CD4-positive, alpha-beta T cell treated with Interleukin-1 beta for 1 hour (primary cell): ENCODE results near the gene CRYZ.
"Not testable (repeated sequence)": the region's sequence is repeated elsewhere in the genome, so short reads cannot be mapped to it uniquely, and the experiment has no call there.

Source experiments
- DNase-seq, 2 donors: peaks; one replicate each; pipeline ENCODE4 v3.0.0-alpha.2; 2020 to 2022

Gene CRYZ

DNA sequence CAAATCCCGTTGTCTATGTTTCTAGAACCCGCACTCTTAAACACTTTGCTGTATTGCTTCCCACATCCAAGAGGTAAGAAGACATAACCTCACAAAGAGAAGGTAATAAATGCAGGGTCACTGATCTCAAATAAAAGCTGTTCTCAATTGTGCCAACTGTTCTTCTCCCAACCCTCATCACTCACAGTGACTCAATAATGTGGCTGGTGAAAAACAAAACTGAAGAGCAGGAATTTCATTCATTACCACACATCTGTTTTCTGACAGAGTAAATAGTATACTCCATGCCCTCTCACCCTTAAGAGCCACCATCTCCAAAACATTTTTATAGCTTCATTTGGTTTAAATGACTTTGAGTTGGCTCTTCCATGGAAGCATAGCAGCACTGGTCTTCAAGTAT is 53.0 kb downstream of the CRYZ start:
- DNase-seq = no peak

GRCh38 chr1:74677926-74678325 is 54.9 kb downstream of the CRYZ start:
- no peak for DNase-seq

GRCh38 chr1:74674278-74675048 is 58.4 kb downstream of the CRYZ start:
- DNase-seq = no peak

DNA sequence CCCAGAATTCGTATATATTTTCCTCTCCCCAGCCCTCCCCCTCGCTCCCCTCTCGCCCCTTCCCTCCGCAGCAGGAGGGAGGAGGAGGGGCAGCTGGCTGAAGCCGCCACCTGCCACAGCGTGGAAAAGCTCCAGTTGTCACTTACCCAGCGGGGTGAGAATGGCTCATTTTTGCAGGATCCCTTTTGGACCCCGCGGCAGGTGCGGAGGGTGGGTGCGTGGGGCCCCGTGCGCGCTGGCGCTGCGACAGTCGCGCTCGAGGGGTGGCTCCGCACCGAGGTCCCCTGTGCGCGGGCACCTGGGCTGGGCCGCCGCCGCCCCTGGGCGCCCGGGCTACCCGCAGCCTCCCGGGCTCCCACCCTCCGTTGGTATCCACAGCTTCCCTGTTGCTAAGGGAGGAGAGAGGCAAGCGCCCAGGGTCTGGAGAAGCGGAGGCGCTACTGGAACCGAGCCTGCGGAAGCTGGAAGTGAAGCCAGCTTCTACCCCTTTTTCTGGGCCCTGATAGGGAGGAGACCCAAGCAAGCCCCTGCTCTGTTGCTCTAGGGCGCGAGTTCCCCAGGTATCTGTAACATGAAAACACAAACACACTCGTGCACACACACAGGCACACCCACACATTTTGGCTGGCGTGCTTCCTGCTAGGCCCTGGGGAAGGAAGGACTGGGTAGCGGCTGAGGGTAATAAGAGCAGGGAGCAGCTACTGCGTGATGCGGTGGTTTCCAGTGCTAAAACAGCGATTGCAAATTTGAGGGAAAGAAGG is 59.3 kb downstream of the CRYZ start, which contains the start of gene ERICH3:
TSS of gene ERICH3 (minus strand) at position 442 of the 761 bp plus-strand sequence. CDS start at position 169, 273 bp downstream.
- no peak for DNase-seq

DNA sequence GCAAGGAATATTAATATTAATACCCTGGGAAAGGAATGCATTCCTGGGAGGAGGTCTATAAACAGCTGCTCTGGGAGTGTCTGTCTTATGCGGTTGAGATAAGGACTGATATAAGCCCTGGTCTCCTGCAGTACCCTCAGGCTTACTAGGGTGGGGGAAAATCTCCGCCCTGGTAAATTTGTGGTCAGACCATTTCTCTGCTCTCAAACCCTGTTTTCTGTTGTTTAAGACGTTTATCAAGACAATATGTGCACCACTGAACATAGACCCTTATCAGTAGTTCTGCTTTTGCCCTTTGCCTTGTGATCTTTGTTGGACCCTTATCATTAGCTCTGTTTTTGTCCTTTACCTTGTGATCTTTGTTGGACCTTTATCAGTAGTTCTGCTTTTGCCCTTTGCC is 62.0 kb downstream of the CRYZ start:
- DNase-seq = not testable (repeated sequence)
